HT-29 (cell line): ENCODE data around the gene ITGB1BP2. TPM values are rescaled to one million over a fixed set of nuclear protein-coding genes. Genes with fewer than 3 reads are reported as not detected.
"Not testable (repeated sequence)": the region's sequence is repeated elsewhere in the genome, so short reads cannot be mapped to it uniquely, and the experiment has no call there.

Source experiments
- DNase-seq: peaks from one replicate; pipeline ENCODE4 v3.0.0-alpha.2; 2015; ENCODE audit warnings: low spot score
- total RNA-seq: library from RNA; depleted of rRNA; stranded (reverse); fragments of >200 nt; shearing (Covaris generic); gene quantifications from 2 replicates; pipeline ENCODE4 v1.2.3, GENCODE V29; 2014; rRNA removed

The ITGB1BP2 gene
- total RNA-seq, 1 experiment from 2014 or later = 1.7 TPM

- no peak for DNase-seq
These were observed 1.1 kb downstream of the ITGB1BP2 start for GRCh38 chrX:71302461-71303213.

- no peak for DNase-seq
These were observed 3.0 kb downstream of the ITGB1BP2 start for GRCh38 chrX:71304561-71304960.

GRCh38 chrX:71315917-71316316 lies 14.4 kb downstream of the ITGB1BP2 start:
- DNase-seq = no peak

GRCh38 chrX:71316959-71317358 lies 15.4 kb downstream of the ITGB1BP2 start:
- DNase-seq = not testable (repeated sequence)

- DNase-seq = no peak
These were observed 18.6 kb downstream of the ITGB1BP2 start for GRCh38 chrX:71320126-71320525.

- no peak for DNase-seq
These were observed 20.2 kb downstream of the ITGB1BP2 start for GRCh38 chrX:71321731-71322130.

- not testable (repeated sequence) for DNase-seq
These were observed 22.9 kb downstream of the ITGB1BP2 start for GRCh38 chrX:71324452-71324851.

- no peak for DNase-seq
These were observed 24.8 kb downstream of the ITGB1BP2 start for GRCh38 chrX:71326394-71326793.

GRCh38 chrX:71349151-71349665 lies 47.7 kb downstream of the ITGB1BP2 start:
- DNase-seq = not testable (repeated sequence)

- DNase-seq = not testable (repeated sequence)
These were observed 48.3 kb downstream of the ITGB1BP2 start for GRCh38 chrX:71349867-71350266.

GRCh38 chrX:71352439-71352838 lies 50.9 kb downstream of the ITGB1BP2 start:
- DNase-seq = not testable (repeated sequence)

Other genes with a start within 250 kb of the ITGB1BP2 start
- 52.1 and 59.7 TPM in 2 replicates for gene SNX12, start 233.4 kb upstream of the ITGB1BP2 start, total RNA-seq
- gene FOXO4, start 205.9 kb upstream of the ITGB1BP2 start, total RNA-seq = 9.4 and 11.1 TPM in 2 replicates
- gene CXorf65, start 195.0 kb upstream of the ITGB1BP2 start, total RNA-seq = not detected in 2 replicates
- 0.08 TPM in 1 of 2 replicates, not detected in the other for gene IL2RG, start 190.2 kb upstream of the ITGB1BP2 start, total RNA-seq
- gene MED12, start 183.2 kb upstream of the ITGB1BP2 start, total RNA-seq = 21.4 and 36.2 TPM in 2 replicates
- gene NLGN3, start 156.9 kb upstream of the ITGB1BP2 start, total RNA-seq = 0.13 TPM in 1 of 2 replicates, not detected in the other
- gene GJB1, start 78.5 kb upstream of the ITGB1BP2 start, total RNA-seq = 45.9 and 52.6 TPM in 2 replicates
- gene ZMYM3, start 47.6 kb upstream of the ITGB1BP2 start, total RNA-seq = 24.3 and 25.1 TPM in 2 replicates
- 400 and 406 TPM in 2 replicates for gene NONO, start 18.1 kb upstream of the ITGB1BP2 start, total RNA-seq
- gene TAF1, start 64.6 kb downstream of the ITGB1BP2 start, total RNA-seq = 15.0 and 25.3 TPM in 2 replicates
- 87.4 and 97.9 TPM in 2 replicates for gene OGT, start 231.4 kb downstream of the ITGB1BP2 start, total RNA-seq